Hematopoietic multipotent progenitor cell treated with erythropoietin and hydrocortisone succinate and interleukin-3 and kit ligand, for 6 days (in vitro differentiated cells): Measurements from ENCODE around the gene CCNB3.
"Not testable (repeated sequence)": the region's sequence is repeated elsewhere in the genome, so short reads cannot be mapped to it uniquely, and the experiment has no call there.

Experiments used
- DNase-seq: peaks from one replicate; pipeline ENCODE4 v3.0.0-alpha.2; 2015

Gene CCNB3, protein sequence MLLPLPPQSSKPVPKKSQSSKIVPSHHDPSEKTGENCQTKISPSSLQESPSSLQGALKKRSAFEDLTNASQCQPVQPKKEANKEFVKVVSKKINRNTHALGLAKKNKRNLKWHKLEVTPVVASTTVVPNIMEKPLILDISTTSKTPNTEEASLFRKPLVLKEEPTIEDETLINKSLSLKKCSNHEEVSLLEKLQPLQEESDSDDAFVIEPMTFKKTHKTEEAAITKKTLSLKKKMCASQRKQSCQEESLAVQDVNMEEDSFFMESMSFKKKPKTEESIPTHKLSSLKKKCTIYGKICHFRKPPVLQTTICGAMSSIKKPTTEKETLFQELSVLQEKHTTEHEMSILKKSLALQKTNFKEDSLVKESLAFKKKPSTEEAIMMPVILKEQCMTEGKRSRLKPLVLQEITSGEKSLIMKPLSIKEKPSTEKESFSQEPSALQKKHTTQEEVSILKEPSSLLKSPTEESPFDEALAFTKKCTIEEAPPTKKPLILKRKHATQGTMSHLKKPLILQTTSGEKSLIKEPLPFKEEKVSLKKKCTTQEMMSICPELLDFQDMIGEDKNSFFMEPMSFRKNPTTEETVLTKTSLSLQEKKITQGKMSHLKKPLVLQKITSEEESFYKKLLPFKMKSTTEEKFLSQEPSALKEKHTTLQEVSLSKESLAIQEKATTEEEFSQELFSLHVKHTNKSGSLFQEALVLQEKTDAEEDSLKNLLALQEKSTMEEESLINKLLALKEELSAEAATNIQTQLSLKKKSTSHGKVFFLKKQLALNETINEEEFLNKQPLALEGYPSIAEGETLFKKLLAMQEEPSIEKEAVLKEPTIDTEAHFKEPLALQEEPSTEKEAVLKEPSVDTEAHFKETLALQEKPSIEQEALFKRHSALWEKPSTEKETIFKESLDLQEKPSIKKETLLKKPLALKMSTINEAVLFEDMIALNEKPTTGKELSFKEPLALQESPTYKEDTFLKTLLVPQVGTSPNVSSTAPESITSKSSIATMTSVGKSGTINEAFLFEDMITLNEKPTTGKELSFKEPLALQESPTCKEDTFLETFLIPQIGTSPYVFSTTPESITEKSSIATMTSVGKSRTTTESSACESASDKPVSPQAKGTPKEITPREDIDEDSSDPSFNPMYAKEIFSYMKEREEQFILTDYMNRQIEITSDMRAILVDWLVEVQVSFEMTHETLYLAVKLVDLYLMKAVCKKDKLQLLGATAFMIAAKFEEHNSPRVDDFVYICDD (N-terminal part only)

DNA sequence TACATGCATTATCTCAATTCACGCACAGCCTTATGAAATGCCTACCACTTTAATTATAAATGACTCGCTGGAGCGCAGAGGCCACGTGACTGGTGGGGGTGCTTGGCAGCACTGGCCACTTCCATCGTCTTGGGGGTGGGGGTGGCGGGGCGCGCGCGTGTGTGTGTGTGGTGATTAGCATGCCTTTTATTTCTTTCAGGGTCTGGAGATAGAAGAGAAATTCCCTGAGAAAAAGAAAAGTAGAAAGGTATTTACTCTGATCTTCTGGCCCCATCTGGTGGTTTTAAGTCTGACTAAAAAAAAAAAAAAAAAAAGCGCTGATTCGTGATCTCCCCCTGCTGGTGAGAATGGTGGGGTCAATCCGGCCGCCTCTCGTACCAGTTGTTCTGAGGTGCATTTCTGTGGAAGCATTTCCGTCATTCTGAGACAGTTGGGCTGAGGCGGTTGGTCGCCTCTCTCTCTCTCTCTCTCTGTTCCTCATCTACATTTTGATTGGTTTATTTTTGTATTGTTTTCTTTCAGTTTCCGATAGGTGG is at the start of gene CCNB3:
Gene CCNB3, plus strand, starts transcription at position 402 of the 536 bp plus-strand sequence. CDS start 80,399 bp downstream, outside the sequence.
- DNase-seq = peak; percentile 86

DNA sequence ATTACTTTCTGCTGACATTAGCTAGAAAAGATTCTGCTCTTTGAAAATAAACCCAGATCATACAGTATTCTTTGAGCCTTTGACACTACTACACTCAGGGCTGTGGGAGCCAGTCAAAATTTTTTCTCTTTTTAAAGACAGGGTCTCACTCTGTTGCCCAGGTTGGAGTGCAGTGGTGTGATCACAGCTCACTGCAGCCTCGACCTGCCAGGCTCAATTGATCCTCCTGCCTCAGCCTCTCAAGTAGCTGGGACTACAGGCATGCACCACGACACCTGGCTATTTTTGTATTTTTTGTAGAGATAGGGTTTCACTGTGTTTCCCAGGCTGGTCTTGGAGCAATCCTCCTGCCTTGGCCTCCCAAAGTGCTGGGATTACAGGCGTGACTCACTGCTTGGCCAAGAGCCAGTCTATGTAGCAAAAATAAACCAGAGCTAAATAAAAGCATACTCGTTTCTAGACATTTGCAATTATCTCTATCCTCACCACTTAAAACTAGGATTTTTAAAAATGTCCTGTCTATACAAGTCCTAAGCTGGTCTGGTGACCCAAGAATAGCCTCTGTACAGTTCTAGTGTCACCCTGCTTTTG is 46.9 kb upstream of the CCNB3 start:
- no peak for DNase-seq

DNA sequence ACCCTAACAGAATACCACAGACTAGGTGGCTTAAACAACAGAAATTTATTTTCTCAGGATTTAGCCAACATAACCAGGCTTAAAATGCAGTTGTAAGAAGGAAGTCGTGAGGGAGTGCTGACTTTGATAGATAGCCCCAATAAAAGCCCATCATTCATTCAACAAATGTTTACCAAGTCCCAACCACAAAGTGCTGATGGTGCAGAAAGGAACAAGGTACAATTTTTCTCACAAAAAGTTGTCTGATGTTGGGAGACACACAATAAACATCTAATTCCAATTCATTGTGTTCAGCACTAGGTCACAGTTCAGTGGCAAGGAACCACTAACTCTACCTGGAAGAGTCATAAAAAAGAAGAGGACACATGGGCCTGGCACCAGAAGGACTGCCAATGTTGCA is 46.0 kb upstream of the CCNB3 start:
- no peak for DNase-seq

DNA sequence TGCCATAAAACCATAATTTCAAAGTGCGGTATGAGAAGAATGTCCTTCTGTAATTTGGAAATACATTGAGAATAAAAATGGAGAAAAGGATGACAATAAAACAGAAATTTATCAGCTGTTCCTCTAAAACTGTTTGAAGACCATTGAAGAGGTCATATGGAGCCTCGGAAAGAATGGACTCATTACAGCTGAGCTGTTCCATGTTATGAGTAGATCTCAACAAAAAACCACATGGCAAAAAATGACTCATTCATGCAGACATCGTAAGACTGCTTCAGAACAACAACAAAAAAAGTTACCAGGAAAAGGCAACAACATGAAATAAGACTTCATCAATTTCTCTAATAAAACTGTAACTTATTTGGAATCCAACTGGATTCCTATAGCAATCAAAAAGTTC is 43.4 kb upstream of the CCNB3 start:
- DNase-seq = no peak

DNA sequence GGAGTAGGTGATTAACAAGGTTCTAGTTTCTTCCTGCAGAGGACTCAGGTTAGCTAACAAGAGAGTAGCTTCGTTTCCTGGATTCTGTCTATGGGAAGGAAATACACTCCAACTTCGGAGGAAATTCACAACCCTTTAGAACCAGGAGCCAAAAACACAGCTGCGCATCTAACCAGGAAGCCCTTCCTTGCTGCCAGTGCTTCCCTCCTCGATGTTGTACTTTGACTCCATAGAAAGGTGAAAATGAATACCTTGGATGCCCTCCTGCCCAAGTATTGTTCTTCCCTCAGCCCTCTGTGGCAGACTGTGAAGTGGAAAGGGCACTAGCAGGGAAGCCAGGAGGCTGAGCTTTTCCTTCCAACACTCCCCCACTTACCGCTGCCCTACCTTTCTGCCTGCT is 38.8 kb upstream of the CCNB3 start:
- DNase-seq = no peak

DNA sequence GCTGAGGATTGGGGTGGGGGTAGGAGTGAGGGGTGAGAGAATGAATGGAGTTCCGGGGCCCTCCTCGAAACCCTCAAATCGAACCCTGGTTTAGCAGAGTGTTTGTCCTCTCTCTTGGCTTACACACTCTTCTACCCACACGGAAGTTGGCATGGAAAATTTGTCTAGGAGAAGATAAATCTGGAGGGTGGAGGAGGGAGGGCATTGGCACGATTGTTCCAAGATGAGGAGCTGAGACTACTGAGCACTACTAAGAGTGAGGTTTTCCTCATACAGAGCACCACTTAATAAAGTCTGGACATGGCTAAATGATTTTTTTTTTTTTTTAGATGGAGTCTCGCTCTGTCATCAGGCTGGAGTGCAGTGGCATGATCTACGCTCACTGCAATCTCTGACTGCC is 37.2 kb upstream of the CCNB3 start:
- DNase-seq = no peak

DNA sequence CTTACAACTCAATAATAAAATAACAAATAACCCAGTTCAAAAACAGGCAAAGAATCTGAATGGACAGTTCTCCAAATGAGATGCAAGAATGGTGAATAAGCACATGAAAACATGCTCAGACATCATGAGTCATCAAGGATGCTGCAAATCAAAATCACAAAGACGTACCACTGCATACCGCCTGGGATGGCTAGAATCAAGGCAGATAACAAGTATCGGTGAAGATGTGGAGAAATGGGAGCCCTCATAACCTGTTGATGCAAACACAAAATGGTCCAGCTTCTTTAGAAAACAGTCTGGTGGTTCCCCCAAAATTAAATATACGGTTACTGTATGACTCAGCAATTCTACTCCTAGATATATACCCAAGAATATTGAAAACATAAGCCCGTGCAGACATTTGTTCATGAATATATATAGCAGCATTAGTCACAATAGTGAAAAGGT is 36.3 kb upstream of the CCNB3 start:
- DNase-seq = no peak

DNA sequence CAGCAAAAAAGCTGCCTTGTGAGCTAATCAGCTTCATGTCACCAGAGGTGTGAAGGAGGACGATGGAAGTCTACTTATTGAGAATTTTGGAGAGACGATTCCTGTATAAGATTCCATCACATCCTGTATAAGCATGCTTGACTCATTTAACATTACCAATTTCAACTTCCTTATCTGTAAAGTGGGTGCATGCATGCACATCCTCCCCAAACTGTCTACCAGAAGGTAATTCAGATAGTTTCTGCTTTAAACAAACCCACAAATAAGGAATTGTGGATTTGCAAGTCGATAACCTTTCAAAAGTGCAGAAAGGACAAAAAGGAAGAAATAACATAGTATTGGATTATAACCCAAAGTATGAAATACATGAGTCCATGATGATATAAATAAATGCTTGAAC is 34.8 kb upstream of the CCNB3 start:
- peak; percentile 7 for DNase-seq

DNA sequence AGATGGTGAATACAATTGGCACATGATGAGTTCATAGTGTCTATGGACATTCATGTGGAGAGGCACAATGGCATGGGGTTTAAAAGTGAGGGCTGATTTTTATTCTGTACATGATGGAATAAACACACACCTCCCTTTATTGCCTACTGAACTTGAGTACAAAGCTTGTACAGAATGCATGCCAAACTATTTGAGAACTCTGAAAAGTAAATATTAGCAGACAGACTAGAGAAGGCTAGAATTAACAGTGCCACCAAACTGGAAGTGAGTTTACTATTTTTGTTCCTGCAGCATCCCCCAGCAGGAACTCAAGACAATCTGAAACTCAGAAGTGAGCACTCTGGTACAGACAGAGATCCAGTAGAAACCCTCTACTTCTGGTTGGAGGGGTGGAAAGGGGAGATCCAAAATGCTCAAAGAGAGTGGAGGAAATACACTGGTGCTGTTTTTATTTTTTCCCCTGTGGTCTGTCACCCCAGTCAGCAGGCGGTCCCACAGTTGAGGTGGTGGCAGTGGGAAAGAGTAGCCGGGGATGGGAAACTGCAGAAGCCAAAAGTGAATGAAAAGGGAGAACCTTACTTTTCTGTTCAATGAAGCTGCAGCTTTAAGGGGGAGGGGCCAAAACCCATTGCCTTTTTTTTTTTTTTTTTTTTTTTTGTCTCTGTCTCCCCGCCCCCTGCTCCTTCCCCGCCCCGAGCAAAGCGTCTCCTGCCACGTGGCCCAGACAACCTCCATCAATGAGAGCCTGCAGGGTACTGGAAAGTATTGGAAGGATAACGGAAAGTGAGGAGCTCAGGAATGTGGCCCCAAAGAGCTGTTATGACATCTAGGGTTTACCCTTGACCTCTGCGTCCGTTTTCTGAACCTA is 24.3 kb upstream of the CCNB3 start:
- DNase-seq = peak; percentile 45

DNA sequence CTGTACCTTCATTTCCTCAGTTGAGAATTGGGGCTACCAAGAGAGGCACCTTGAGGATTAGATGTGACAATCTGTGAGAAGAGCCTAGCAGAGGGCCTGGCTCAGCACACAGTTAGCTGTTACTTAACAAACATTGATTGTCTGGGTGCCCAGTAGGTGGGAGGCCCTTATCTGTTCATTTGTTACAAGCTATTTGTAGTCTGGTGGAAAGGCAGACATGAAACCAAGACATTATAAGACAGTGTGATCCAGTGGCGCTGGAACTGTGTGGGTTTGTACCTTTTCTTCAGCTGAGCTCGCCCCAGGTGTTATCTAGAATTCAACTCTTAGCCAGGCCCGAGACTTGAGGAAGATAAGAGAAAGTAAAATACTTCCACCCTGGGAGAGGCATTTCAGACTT is 20.7 kb upstream of the CCNB3 start:
- peak; percentile 30 for DNase-seq

DNA sequence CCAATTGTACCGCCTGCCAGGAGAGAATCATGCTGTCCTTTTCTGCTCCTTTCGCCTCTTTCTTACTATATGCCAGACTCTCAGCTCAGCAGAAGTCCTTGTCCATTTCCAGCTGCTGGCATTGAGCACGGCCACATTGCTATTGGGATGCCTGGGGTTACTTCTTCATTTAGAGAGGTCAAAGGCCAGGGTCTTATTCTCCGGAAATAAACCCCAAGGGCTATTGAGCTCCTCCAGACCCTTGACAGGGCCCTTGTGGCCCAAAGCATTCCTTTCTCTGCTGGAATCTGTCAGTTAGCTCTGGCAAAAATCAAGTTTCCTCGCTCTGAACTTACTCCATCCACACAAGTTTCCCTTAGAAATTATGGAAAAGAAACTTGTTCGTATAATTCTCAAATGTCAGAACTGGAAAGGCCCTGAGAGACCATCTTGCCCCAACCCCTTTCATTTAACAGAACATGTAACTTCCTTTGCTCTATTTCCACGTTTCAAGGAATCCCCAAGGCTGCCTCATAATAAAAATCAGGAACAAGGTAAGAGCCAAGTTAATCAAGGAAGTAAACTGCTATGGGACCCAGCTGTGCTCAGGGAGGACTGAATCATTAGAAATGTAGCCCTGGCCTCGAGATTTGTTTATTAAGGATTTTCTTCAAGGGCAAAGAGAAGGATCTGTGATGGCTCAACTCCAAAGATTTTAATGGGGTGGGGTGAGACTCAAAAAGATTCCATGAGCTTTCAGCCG is 15.5 kb upstream of the CCNB3 start:
- no peak for DNase-seq

DNA sequence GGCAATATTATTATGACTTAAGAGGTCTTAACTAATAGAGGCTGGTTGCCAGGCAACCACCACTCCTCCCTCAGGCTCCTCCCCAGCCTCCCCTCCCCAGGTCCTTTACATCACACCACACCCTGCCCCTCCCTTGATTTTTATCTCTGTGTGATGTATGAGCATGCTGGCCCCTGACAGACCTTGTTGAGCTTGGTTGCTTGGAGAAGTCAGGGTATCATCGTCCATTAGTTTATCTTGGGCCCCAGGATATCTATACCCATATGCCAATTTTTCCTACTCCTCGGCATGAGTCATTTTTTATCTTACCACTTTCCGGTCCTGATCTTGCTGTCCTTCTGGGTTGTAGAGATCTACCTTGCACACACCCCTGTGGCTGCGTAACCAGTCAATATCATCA is 6.2 kb upstream of the CCNB3 start:
- peak; percentile 88 for DNase-seq

DNA sequence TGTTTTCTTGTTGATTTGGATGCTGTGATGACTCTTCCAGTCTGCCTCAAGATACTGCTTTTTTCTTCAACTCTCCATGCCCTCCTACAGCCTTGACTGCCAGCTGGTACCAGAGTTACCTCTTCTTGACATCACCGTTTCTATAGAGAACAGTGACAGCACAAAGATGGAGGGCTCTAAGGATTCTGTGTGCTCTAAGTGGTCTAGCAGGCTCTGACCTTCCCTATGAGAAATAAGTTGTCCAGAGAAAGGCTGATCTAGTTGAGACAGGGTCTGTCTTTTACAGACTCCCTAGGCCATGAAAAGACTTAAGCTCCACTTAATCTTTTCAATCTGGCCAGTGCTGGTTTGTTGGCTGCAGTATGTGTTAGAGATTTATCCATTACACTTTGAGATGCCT is 3.7 kb upstream of the CCNB3 start, which contains the start of gene AKAP4:
Gene AKAP4, minus strand, starts transcription at position 101 of the 400 bp plus-strand sequence. CDS start 118 bp downstream, outside the sequence.
- no peak for DNase-seq

DNA sequence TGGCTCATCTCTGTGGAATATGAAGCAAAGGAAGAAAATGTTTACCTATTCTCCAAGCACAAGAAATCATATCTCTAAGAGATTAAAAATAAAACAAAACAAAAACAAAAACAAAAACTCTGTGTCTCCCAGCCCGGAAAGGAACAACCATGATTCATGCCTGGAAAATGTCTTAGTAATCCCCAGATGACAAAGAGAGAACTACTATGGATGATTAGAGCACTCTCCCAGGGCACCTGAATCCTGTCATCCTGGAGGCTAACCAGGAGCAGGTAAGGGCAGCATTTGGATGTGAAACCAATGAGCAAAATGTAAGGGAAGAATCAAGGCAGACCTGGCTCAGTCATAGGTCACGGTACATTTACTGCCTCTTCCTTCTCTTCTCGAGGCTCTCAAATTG is 2.0 kb upstream of the CCNB3 start:
- no peak for DNase-seq

DNA sequence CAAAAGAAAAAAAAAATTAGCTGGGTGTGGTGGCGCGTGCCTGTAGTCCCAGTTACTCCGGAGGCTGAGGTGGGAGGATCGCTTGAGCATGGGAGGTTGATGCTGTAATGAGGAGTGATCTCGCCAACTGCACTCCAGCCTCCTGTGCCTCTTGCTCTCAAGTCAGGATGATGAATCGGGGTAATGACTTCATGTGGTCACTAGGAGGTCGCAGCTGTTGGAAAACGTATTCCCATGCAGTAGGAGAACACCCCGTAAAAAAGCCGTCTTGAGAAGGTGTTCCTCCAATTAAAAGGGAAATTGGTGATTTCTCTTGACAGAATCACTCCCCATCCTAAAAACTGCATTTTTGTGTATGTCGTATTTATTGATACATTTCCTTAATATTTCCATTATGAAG is 2.2 kb downstream of the CCNB3 start:
- no peak for DNase-seq

DNA sequence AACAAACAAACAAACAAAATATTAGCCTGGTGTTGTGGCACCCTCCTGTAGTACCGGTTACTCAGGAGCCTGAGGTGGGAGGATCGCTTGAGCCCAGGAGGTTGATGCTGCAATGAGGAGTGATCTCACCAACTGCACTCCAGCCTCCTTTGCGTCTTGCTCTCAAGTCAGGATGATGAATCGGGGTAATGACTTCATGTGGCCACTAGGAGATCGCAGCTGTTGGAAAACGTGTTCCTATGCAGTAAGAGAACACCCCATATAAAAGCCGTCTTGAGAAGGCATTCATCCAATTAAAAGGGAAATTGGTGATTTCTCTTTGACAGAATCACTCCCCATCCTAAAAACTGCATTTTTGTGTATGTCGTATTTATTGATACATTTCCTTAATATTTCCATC is 6.9 kb downstream of the CCNB3 start:
- DNase-seq = peak; percentile 24

DNA sequence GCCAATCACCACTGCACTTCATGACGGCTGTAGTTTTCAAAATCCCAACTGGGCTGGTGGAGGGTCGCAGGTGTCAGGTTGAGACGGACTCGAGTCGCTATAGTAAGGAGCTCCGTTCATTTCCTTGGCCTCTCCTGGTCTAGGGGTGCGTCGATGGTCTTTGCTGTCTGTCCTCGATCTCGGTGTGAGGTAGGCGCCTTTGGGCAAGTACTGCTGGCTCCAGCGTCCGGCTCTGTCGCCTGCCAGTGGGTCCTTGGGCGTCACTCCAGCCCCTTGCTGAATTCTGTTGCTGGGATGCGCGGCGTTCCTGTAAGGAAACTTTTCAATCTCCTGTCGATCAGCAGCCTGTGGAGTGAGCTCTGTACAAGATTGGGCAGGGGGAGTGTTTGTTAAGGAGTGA is 76.7 kb downstream of the CCNB3 start:
- no peak for DNase-seq

DNA sequence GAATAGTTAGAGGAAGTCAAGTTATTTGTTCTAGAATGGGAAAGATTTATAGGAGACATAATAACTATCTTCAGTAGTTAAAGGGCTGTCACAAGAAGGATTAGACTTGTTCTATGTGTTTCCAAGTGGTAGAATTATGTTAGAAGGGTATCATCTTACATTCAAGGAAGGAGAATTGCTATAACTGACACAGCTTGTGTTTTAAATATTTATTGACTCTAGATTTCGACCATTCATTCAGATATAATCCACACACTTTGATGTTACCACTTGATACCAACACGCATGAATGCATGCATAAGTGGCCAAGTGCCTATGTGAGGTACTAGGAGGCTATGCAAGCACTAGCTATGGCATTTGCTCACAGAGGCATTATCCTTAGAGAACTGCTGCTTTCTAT is 122.7 kb downstream of the CCNB3 start:
- no peak for DNase-seq

DNA sequence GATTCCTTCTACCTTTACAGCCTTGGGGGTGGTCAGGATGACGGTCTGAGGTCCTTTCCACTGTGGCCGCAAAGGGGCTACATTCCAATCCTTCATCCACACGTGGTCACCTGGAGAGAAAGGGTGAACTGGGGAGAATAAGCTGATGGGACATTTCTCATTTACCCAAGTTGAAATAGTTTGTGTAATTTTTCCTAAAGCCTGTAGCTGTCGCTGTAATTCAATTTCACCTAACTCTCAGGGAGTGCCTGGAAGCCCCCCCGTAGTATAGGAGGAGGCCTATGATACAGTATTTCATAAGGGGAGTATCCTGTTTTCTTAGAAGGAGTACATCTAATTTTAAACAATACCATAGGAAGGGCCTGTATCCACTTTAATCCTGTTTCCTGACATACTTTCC is 128.1 kb downstream of the CCNB3 start:
- DNase-seq = not testable (repeated sequence)

DNA sequence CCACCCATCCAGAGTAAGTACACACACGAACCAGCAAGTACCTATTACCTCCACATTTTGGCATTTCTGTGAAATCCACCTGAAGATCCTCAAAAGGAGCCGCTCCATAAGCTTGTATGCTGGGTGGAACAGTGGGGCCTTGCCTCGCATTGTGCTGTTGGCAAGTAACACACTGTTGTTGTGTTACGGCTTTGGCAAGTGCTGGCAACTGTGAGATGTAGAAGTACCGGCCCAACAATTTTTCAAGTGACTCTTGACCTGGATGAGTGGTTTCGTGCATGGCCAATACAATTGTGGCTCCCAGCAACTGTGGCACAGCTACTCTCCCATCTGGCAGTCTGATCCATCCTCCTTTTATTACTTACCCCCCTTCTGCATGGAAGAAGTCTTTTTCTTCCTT is 128.7 kb downstream of the CCNB3 start:
- DNase-seq = no peak

DNA sequence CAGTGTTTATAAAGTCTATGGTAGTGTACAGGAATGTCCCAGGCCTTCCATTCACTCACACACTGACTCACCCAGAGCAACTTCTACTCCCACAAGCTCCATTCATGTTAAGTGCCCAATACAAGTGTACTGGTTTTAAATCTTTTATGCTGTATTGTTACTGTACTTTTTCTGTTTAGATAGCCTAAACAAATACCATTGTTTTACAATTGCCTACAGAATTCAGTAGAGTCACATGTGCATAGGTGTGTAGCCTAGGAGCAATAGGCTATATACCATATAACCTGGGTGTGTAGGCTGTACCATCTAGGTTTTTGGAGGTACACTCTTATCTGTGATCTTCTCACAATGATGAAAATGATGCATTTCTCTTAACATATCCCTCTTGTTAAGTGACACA is 139.4 kb downstream of the CCNB3 start:
- no peak for DNase-seq
